Measurements from ENCODE around the gene SLC49A3. TPM values are rescaled to one million over a fixed set of nuclear protein-coding genes. Genes with fewer than 3 reads are reported as not detected.

SLC49A3 gene
- total RNA-seq, 1 donor, result 5.6 TPM

DNA sequence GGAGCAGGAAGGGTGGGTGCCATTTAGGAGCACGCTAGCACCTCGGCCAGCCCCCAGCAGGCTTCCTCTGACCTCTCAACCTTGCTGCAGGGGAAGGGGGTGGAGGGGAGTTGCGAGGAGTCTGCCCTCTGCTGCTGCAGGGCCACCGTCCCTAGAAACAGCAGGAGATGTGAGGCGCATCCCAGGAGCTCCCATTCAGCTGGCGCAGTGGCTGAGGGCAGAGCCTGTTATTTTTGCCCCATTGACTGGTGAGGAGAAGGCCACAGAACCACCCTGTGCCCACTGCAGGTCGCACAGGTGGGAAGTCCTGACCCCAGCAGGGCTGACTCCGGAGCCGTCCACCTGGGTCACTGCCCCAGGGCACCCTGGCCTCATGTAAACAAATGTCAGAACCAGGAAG lies 55.5 kb downstream of the SLC49A3 start:
- no peak overlapping the region for H3K4me3 ChIP-seq (ENCODE audit: low read depth, low read length)
- no peak for DNase-seq (ENCODE audit: low read depth)
- TF ChIP-seq, protein P1, sequence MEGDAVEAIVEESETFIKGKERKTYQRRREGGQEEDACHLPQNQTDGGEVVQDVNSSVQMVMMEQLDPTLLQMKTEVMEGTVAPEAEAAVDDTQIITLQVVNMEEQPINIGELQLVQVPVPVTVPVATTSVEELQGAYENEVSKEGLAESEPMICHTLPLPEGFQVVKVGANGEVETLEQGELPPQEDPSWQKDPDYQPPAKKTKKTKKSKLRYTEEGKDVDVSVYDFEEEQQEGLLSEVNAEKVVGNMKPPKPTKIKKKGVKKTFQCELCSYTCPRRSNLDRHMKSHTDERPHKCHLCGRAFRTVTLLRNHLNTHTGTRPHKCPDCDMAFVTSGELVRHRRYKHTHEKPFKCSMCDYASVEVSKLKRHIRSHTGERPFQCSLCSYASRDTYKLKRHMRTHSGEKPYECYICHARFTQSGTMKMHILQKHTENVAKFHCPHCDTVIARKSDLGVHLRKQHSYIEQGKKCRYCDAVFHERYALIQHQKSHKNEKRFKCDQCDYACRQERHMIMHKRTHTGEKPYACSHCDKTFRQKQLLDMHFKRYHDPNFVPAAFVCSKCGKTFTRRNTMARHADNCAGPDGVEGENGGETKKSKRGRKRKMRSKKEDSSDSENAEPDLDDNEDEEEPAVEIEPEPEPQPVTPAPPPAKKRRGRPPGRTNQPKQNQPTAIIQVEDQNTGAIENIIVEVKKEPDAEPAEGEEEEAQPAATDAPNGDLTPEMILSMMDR (IDR thresholded peaks at IDR 0.05; ENCODE audit: insufficient read depth, low read length), result no peak

DNA sequence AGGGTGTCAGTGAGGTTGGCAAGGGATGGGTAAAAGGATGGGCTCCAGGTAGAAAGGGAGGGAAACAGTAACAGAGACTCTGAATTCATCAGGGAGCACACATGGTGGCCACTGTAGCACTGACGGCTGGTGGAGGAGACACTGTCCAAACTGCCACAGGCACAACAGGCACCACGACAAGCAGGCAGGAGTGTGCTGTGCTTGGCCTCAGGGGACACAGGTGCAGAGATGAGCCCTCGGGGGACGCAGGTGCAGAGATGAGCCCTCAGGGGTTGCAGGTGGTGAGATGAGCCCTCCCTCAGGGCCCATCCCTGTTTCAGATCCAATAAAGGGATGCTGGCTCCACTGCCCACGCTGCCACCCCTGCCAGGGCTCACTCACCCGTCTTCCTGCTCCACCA lies 56.0 kb downstream of the SLC49A3 start:
- no peak overlapping the region for H3K4me3 ChIP-seq (ENCODE audit: low read depth, low read length)
- no peak for DNase-seq (ENCODE audit: low read depth)
- TF ChIP-seq, protein P1 (IDR thresholded peaks at IDR 0.05; ENCODE audit: insufficient read depth, low read length), result no peak

DNA sequence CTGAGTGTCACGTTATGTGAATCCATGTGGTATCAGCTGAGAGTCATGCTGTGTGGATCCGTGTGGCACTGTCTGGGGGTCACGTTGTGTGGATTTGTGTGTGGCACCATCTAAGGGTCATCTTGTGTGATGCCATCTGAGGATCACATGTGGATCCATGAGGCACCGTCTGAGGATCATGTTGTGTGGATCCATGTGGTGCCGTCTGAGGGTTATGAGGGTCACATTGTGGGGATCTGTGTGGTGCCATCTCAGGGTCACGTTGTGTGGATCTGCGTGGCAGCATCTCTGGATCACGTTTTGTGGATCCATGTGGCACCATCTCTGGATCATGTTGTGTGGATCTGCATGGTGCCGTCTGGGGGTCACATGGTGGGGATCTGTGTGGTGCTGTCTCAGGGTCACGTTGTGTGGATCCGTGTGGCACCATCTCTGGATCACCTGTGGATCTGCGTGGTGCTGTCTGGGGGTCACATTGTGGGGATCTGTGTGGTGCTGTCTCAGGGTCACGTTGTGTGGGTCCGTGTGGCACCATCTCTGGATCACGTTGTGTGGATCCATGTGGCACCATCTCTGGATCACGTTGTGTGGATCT lies 56.7 kb downstream of the SLC49A3 start:
- no peak overlapping the region for H3K4me3 ChIP-seq (ENCODE audit: low read depth, low read length)
- TF ChIP-seq, protein P1 (IDR thresholded peaks at IDR 0.05; ENCODE audit: insufficient read depth, low read length), result no peak
- DNase-seq (ENCODE audit: low read depth), result no peak

Other genes starting within 250 kb of the SLC49A3 start
- gene ZNF721, start 190.0 kb downstream of the SLC49A3 start, total RNA-seq (ENCODE audit: low replicate concordance), result 15.9 and 39.4 TPM in 2 replicates
- gene PIGG, start 189.9 kb downstream of the SLC49A3 start, total RNA-seq (ENCODE audit: low replicate concordance), result 34.1 and 62.7 TPM in 2 replicates
- not detected in 2 replicates for gene TMEM271, start 112.9 kb downstream of the SLC49A3 start, total RNA-seq (ENCODE audit: low replicate concordance)
- gene PDE6B, start 63.6 kb downstream of the SLC49A3 start, total RNA-seq (ENCODE audit: low replicate concordance), result not detected in 2 replicates
- 74.3 and 195 TPM in 2 replicates for gene ATP5ME, start 14.9 kb downstream of the SLC49A3 start, total RNA-seq (ENCODE audit: low replicate concordance)
- 11.0 and 20.4 TPM in 2 replicates for gene MYL5, start 14.6 kb downstream of the SLC49A3 start, total RNA-seq (ENCODE audit: low replicate concordance)
- 15.0 and 24.2 TPM in 2 replicates for gene PCGF3, start 16.7 kb upstream of the SLC49A3 start, total RNA-seq (ENCODE audit: low replicate concordance)
- gene CPLX1, start 137.0 kb upstream of the SLC49A3 start, total RNA-seq (ENCODE audit: low replicate concordance), result not detected in 2 replicates
- 49.4 and 66.9 TPM in 2 replicates for gene GAK, start 243.2 kb upstream of the SLC49A3 start, total RNA-seq (ENCODE audit: low replicate concordance)
- gene TMEM175, start 243.3 kb upstream of the SLC49A3 start, total RNA-seq (ENCODE audit: low replicate concordance), result 5.6 and 13.8 TPM in 2 replicates